Activated CD4-positive, alpha-beta T cell treated with anti-CD3 and anti-CD28 coated beads, Interleukin-2, Interleukin-6, amounts not matched to agents 100 ng/mL and 50 ng/mL, durations not matched to agents 16 hours and 8 hours (primary cell): ENCODE results near the gene ADGRF5.

Experiments
- DNase-seq: peaks from one replicate; pipeline ENCODE4 v3.0.0-alpha.2; 2020

The ADGRF5 gene

GRCh38 chr6:46921731-46922130 is at the start of gene ADGRF5:
TSS of gene ADGRF5 (minus strand) at chr6:46921938. CDS start at chr6:46906762, 15,176 bp downstream.
- DNase-seq: no peak

GRCh38 chr6:46969206-46969605 is 47.5 kb upstream of the ADGRF5 start:
- DNase-seq: no peak

- no peak for DNase-seq
Observed at GRCh38 chr6:46967826-46968349, 46.1 kb upstream of the ADGRF5 start.

GRCh38 chr6:46964716-46965519 is 43.2 kb upstream of the ADGRF5 start:
- no peak for DNase-seq

- no peak for DNase-seq
Observed at GRCh38 chr6:46963626-46964025, 41.9 kb upstream of the ADGRF5 start.

GRCh38 chr6:46963039-46963438 is 41.3 kb upstream of the ADGRF5 start:
- DNase-seq: no peak

- no peak for DNase-seq
Observed at GRCh38 chr6:46961711-46962110, 40.0 kb upstream of the ADGRF5 start.

- no peak for DNase-seq
Observed at GRCh38 chr6:46961232-46961631, 39.5 kb upstream of the ADGRF5 start.

- DNase-seq: no peak
Observed at GRCh38 chr6:46959419-46959818, 37.7 kb upstream of the ADGRF5 start.

GRCh38 chr6:46956409-46956808 is 34.7 kb upstream of the ADGRF5 start:
- DNase-seq: no peak

- DNase-seq: no peak
Observed at GRCh38 chr6:46954837-46955451, 33.2 kb upstream of the ADGRF5 start.

- no peak for DNase-seq
Observed at GRCh38 chr6:46953921-46954320, 32.2 kb upstream of the ADGRF5 start.

GRCh38 chr6:46949632-46950280 is 28.0 kb upstream of the ADGRF5 start:
- DNase-seq: no peak

GRCh38 chr6:46948699-46949098 is 27.0 kb upstream of the ADGRF5 start:
- DNase-seq: no peak

GRCh38 chr6:46947497-46947896 is 25.8 kb upstream of the ADGRF5 start:
- DNase-seq: no peak

GRCh38 chr6:46940433-46941226 is 18.9 kb upstream of the ADGRF5 start:
- no peak for DNase-seq

- no peak for DNase-seq
Observed at GRCh38 chr6:46937642-46938041, 15.9 kb upstream of the ADGRF5 start.

GRCh38 chr6:46935687-46936086 is 13.9 kb upstream of the ADGRF5 start:
- DNase-seq: no peak

GRCh38 chr6:46933751-46934150 is 12.0 kb upstream of the ADGRF5 start:
- DNase-seq: no peak

GRCh38 chr6:46932526-46933319 is 11.0 kb upstream of the ADGRF5 start:
- DNase-seq: no peak

GRCh38 chr6:46931416-46931815 is 9.7 kb upstream of the ADGRF5 start:
- DNase-seq: no peak

- no peak for DNase-seq
Observed at GRCh38 chr6:46930331-46930730, 8.6 kb upstream of the ADGRF5 start.
